Fibroblast of villous mesenchyme (primary cell): ENCODE data around the gene ACVR1B. TPM values are rescaled to one million over a fixed set of nuclear protein-coding genes. Genes with fewer than 3 reads are reported as not detected.
A peak's percentile ranks its signal among the peaks of the same experiment; 100 is the strongest.

Experiments used
- DNase-seq: peaks from one replicate; pipeline ENCODE4 v3.0.0-alpha.2; 2010; ENCODE audit warnings: low read depth
- H3K4me3 ChIP-seq: 2 replicates; pipeline ENCODE4 v1.5.1; 2011; ENCODE audit warnings: low read depth, mild to moderate bottlenecking, low read length
- total RNA-seq: library from RNA; depleted of rRNA; stranded (reverse); fragments of >200 nt; gene quantifications from 2 replicates; pipeline ENCODE4 v1.2.3, GENCODE V29; 2012
- TF ChIP-seq, protein P1 (sequence below): IDR thresholded peaks from 2 replicates; pipeline ENCODE4 v1.5.1; 2012; ENCODE audit warnings: low read depth, mild to moderate bottlenecking, low read length; ENCODE audit not compliant: insufficient read depth

The ACVR1B gene
- total RNA-seq, 1 donor, result 6.5 TPM

DNA sequence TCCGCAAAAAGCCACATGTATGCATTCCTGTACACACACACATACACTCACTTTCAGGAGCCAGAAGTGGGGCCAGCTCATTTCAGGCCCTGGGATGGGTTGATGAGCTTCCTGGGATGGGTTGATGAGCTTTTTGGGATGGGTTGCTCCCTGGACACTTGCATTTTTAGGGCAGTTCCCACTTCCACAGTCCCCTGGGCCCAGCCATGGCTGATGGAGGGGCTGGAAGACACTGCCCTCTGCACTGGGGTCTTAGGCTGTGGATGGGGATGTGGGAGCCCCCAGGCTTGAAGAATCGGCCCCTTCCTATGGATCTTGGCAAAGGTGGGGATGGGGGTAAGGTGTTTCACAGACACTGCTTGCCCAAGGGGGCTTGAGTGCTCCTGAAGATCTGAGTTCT is 31.5 kb upstream of the ACVR1B start:
- TF ChIP-seq, protein P1, sequence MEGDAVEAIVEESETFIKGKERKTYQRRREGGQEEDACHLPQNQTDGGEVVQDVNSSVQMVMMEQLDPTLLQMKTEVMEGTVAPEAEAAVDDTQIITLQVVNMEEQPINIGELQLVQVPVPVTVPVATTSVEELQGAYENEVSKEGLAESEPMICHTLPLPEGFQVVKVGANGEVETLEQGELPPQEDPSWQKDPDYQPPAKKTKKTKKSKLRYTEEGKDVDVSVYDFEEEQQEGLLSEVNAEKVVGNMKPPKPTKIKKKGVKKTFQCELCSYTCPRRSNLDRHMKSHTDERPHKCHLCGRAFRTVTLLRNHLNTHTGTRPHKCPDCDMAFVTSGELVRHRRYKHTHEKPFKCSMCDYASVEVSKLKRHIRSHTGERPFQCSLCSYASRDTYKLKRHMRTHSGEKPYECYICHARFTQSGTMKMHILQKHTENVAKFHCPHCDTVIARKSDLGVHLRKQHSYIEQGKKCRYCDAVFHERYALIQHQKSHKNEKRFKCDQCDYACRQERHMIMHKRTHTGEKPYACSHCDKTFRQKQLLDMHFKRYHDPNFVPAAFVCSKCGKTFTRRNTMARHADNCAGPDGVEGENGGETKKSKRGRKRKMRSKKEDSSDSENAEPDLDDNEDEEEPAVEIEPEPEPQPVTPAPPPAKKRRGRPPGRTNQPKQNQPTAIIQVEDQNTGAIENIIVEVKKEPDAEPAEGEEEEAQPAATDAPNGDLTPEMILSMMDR, result no peak
- DNase-seq, result no peak

DNA sequence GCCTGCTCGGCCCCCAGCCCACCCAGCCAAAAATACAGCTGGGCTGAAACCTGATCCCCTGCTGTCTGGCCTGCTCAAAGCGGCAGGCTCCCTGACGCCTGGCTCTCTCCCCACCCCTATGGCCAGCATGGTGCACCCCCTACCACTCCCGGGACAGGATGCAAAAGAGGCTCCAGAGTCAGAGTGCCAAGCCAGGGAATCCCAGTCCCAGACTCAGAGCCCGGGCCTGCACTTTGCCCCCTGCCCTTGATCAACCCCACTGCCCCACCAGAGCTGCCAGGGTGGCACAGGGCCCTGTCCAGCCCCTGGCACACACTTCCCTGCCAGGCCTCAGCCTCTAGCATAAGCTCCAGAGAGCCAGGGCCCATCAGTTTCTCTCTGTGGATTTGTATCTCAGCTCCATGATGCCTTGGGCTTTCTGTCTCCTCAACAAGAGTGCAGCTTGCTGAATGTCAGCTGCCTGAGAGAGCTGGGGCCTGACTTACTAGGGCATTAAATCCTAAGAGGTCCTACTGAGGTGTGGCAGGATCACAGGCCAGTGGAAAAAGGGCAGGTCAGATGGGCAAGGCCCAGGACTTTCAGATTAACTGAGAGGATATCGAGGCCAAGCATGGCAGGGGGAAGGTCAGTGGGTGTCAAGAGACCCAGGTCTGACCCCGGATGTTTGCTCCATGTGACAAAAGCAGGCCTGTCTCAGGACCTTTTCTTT is 30.3 kb upstream of the ACVR1B start:
- no peak for DNase-seq

More for the DNA sequence above, 31.5 kb upstream of the ACVR1B start:
- no peak overlapping the region for H3K4me3 ChIP-seq

DNA sequence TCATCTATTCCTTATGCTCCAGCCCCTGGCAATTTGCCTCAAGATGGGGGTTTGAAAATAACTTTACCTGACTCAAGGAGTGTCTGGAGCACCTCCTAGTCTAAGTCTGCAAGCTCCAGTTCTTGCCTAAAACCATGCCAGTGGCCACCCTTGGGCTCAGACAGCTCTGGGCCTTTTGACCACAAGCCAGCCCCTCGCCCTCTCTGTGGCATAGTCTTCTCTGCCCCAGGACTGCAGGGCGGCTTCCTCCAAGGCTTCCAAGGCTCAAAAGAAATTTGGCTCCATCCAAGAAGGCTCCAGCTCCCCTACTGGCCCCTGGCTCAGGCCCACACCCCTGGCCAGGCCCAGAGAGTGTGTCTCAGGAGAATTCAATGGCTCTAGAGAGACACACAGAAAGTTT is 29.4 kb upstream of the ACVR1B start:
- DNase-seq, result no peak
- TF ChIP-seq, protein P1, result no peak
- H3K4me3 ChIP-seq, result no peak overlapping the region

More for the DNA sequence above, 30.3 kb upstream of the ACVR1B start:
- TF ChIP-seq, protein P1, result no peak
- H3K4me3 ChIP-seq, result no peak overlapping the region

DNA sequence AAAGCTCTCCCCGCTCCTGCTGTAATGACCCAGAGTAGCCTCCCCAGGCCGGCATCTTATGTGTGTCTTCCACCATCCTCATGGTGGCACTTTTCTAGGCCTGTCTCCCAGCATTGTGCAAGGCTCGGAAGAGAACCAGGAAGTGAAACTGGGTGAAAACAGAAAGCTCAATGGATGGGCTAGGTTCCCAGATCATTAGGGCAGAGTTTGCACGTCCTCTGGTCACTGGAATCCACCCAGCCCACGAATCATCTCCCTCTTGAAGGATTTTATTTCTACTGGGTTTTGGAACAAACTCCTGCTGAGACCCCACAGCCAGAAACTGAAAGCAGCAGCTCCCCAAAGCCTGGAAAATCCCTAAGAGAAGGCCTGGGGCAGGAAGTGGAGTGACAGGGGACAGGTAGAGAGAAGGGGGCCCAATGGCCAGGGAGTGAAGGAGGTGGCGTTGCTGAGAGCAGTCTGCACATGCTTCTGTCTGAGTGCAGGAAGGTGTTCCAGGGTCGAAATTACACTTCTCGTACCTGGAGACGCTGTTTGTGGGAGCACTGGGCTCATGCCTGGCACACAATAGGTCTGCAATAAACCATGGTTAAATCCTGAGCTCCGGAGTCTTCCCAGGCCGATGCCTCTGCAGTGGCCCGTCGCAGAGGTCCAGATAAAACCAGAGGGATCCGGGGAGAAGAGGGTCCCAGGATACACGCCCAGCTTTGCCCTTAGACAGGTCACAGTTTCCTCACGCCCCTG is 28.6 kb upstream of the ACVR1B start:
- TF ChIP-seq, protein P1, result peak; percentile 7
- no peak overlapping the region for H3K4me3 ChIP-seq
- peak; percentile 68 for DNase-seq

DNA sequence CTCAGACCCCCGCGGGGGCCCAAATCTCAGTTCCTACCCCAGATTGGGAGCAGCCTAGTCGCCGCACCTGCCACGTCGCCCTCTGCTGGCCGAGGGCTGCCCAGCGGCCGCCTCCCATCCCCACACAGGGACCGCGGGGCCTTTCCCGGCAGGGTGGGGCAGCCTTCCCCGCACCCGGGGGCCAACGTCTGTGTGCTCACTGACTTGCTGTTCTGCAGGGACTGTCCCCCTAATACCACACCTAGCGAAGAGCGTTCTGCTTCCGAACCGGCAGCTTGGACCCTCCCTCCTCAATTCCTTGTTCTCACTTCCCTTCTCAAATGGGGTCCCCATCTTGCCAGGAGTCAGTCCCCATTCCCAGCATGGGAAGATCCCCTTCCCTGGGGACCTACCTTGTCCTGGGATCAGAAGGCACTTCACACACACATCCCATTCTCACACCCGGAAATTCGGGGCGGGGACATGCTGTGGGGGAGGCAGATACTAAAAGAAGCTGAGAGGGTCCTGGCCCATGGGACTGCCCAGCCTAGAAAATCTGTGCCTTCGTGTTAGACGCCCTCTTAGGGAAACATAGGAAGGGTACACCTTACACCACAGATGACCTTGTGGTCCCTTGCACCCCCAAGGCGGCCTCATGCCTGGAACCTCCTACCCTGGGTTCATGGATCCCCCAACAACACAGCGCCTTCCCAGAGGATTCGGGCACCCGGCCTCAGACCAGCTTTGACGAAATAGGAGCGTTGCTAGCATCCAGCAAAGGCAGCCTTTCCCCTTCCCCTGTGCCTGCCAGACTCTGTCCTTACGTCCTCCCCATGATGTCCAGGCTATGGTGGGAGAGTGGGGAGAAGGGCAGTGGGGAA is 27.8 kb upstream of the ACVR1B start:
- TF ChIP-seq, protein P1, result peak; percentile 79
- H3K4me3 ChIP-seq, result peak overlapping the region; percentile 2
- DNase-seq, result no peak

DNA sequence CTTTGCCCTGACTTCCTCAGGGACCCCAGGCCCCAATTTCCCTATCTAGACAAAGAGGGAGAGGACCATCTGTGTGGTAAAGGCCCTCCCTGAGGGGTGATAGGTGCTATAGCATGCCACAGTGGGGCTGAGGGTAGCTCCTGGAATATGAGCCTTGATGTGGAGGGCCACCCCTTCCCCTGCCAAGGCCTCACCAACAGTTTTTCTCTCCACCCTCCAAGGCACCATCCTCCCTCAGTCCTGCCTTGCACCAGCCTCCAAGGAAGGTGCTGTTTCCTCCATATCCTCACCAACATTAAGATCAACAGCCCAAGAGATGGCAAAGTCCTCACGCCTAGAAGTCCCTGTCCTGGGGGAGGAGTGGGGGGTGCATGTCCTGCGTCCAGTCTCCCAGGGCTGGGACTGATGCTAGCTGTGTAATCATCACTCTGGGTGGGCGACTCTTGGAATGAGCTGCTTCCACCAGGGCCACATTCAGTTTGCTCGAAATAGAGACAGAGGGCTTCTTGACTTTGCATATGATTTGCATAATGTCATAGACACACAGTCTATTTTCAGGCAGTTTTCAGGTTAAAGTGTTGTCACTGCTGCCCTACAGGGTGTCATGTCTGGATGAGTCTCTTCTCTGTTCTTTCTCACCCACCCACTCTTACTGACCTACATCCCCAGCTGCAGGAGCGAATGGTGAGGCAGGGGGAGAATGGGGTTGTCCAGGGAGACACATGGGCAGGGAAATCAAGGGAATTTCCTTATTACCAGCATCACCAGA is 26.8 kb upstream of the ACVR1B start:
- DNase-seq, result no peak
- TF ChIP-seq, protein P1, result no peak
- no peak overlapping the region for H3K4me3 ChIP-seq
